Testis (tissue), 2 donors: ENCODE data around the gene PRPSAP1.

Source experiments
- POLR2A ChIP-seq: fragments of 450-650 bp; IDR thresholded peaks from one replicate; pipeline ENCODE4 v1.6.1; 2017; ENCODE audit warnings: antibody characterized with exemption, mild to moderate bottlenecking, moderate library complexity
- TF ChIP-seq, protein P1 (sequence below), 3 experiments: fragments of 450-650 bp in 2 of 3; fragments of 200-600 bp in 1 of 3; sonication (generic) in 1 of 3; IDR thresholded peaks; one replicate each; pipeline ENCODE4 v1.5.1; 2016 to 2019; ENCODE audit warnings: antibody characterized with exemption in 3 of 3, mild to moderate bottlenecking in 2 of 3, moderate library complexity in 1 of 3

DNA sequence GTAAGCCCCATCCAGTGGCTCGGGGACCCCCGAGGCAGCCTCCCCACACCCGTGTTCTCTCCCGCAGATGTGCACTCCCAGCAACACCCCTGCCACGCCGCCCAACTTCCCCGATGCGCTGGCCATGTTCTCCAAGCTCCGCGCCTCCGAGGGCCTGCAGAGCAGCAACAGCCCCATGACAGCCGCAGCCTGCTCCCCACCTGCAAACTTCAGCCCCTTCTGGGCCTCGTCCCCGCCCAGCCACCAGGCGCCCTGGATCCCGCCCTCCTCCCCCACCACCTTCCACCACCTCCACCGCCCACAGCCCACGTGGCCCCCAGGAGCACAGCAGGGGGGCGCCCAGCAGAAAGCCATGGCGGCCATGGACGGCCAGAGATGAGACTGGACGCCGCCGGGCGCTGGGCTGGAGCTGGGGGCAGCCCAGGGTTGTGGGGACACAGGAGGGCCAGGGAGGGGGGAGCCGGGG, 83.6 kb downstream of the PRPSAP1 start:
- no peak for TF ChIP-seq POLR2A
- TF ChIP-seq, protein P1, sequence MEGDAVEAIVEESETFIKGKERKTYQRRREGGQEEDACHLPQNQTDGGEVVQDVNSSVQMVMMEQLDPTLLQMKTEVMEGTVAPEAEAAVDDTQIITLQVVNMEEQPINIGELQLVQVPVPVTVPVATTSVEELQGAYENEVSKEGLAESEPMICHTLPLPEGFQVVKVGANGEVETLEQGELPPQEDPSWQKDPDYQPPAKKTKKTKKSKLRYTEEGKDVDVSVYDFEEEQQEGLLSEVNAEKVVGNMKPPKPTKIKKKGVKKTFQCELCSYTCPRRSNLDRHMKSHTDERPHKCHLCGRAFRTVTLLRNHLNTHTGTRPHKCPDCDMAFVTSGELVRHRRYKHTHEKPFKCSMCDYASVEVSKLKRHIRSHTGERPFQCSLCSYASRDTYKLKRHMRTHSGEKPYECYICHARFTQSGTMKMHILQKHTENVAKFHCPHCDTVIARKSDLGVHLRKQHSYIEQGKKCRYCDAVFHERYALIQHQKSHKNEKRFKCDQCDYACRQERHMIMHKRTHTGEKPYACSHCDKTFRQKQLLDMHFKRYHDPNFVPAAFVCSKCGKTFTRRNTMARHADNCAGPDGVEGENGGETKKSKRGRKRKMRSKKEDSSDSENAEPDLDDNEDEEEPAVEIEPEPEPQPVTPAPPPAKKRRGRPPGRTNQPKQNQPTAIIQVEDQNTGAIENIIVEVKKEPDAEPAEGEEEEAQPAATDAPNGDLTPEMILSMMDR (IDR thresholded peaks at IDR 0.05): no peak
